Liver (tissue), 9 donors: ENCODE measurements around the gene EEF2K. TPM values are rescaled to one million over a fixed set of nuclear protein-coding genes. Genes with fewer than 3 reads are reported as not detected.

Source experiments
- DNase-seq: peaks from one replicate; pipeline ENCODE4 v3.0.0-alpha.2; 2017; ENCODE audit warnings: low spot score
- H3K27ac ChIP-seq, 2 donors: one replicate each; pipeline ENCODE4 v1.7.0; 2013; ENCODE audit warnings: inconsistent platforms in 2 of 2, low read length in 2 of 2, control low read depth in 1 of 2, low read depth in 1 of 2, mild to moderate bottlenecking in 1 of 2
- H3K27me3 ChIP-seq, 4 donors: one replicate each; pipeline versions ENCODE4 v1.6.1 to v1.7.0; 2013; ENCODE audit warnings: low read length in 3 of 4, inconsistent platforms in 1 of 4, mild to moderate bottlenecking in 1 of 4, moderate library complexity in 1 of 4; ENCODE audit not compliant: control insufficient read depth in 4 of 4, insufficient read depth in 4 of 4
- H3K36me3 ChIP-seq, 4 donors: one replicate each; pipeline versions ENCODE4 v1.6.1 to v1.7.0; 2013; ENCODE audit warnings: low read length in 3 of 4, mild to moderate bottlenecking in 3 of 4, low read depth in 1 of 4, moderate library complexity in 1 of 4; ENCODE audit not compliant: control insufficient read depth in 4 of 4, insufficient read depth in 3 of 4
- H3K4me1 ChIP-seq, 4 donors: one replicate each; pipeline versions ENCODE4 v1.6.1 to v1.7.0; 2013; ENCODE audit warnings: low read length in 3 of 4, mild to moderate bottlenecking in 3 of 4, moderate library complexity in 1 of 4; ENCODE audit not compliant: control insufficient read depth in 4 of 4, insufficient read depth in 4 of 4
- H3K4me3 ChIP-seq, 3 donors: one replicate each; pipeline versions ENCODE4 v1.6.1 to v1.7.0; 2013; ENCODE audit warnings: low read length in 3 of 3, control low read depth in 1 of 3, low read depth in 1 of 3, mild to moderate bottlenecking in 1 of 3
- H3K9ac ChIP-seq, 2 donors: one replicate each; pipeline ENCODE4 v1.7.0; 2013; ENCODE audit warnings: low read length in 2 of 2, mild to moderate bottlenecking in 2 of 2, moderate library complexity in 2 of 2, control low read depth in 1 of 2, low read depth in 1 of 2
- H3K9me3 ChIP-seq, 4 donors: one replicate each; pipeline versions ENCODE4 v1.6.1 to v1.7.0; 2013; ENCODE audit warnings: low read length in 3 of 4; ENCODE audit not compliant: control insufficient read depth in 4 of 4
- ATF3 ChIP-seq: IDR thresholded peaks from 2 replicates; pipeline ENCODE4 v1.6.1; 2016; ENCODE audit warnings: antibody characterized with exemption
- CTCF ChIP-seq: fragments of 150-350 bp; IDR thresholded peaks from 2 replicates; pipeline ENCODE4 v1.5.1; 2017; ENCODE audit warnings: improper control_type of control experiment, low read depth, low read length; ENCODE audit not compliant: missing input control
- EGR1 ChIP-seq, 2 donors: IDR thresholded peaks; 2 replicates each; pipeline ENCODE4 v1.6.1; 2016 to 2018; ENCODE audit warnings: antibody characterized with exemption in 2 of 2, low read depth in 2 of 2
- FOXA1 ChIP-seq: IDR thresholded peaks from 2 replicates; pipeline ENCODE4 v1.6.1; 2016; ENCODE audit warnings: antibody characterized with exemption
- FOXA2 ChIP-seq: IDR thresholded peaks from 2 replicates; pipeline ENCODE4 v1.6.1; 2016; ENCODE audit warnings: antibody characterized with exemption
- GABPA ChIP-seq, 2 donors: IDR thresholded peaks in 1 of 2; conservative IDR thresholded peaks in 1 of 2; 2 replicates each; pipeline ENCODE4 v1.6.1; 2016; ENCODE audit warnings: antibody characterized with exemption in 2 of 2, mild to moderate bottlenecking in 1 of 2, moderate library complexity in 1 of 2
- HNF4A ChIP-seq, 2 donors: conservative IDR thresholded peaks; 2 replicates each; pipeline ENCODE4 v1.6.1; 2016; ENCODE audit warnings: antibody characterized with exemption in 2 of 2, mild to moderate bottlenecking in 2 of 2
- MAX ChIP-seq: IDR thresholded peaks from 2 replicates; pipeline ENCODE4 v1.6.1; 2016; ENCODE audit warnings: antibody characterized with exemption
- RAD21 ChIP-seq, 2 donors: IDR thresholded peaks; 2 replicates each; pipeline ENCODE4 v1.6.1; 2016; ENCODE audit warnings: antibody characterized with exemption in 2 of 2, mild to moderate bottlenecking in 2 of 2
- REST ChIP-seq: IDR thresholded peaks from 2 replicates; pipeline ENCODE4 v1.6.1; 2016; ENCODE audit warnings: antibody characterized with exemption, mild to moderate bottlenecking
- SP1 ChIP-seq: IDR thresholded peaks from 2 replicates; pipeline ENCODE4 v1.6.1; 2018; ENCODE audit warnings: antibody characterized with exemption, mild to moderate bottlenecking
- YY1 ChIP-seq: IDR thresholded peaks from 2 replicates; pipeline ENCODE4 v1.6.1; 2016; ENCODE audit warnings: antibody characterized with exemption, mild to moderate bottlenecking
- ZBTB33 ChIP-seq: IDR thresholded peaks from 2 replicates; pipeline ENCODE4 v1.6.1; 2016; ENCODE audit warnings: antibody characterized with exemption
- WGBS: extraction: QIAGEN DNeasy Blood & Tissue Kit; methylation state at CpG from one replicate; pipeline ENCODE4 v1.1.7; 2013; 5-methylcytosine and 5-hydroxymethylcytosine counted together
- polyA plus RNA-seq, 2 donors: library from polyadenylated mRNA; stranded (reverse) in 1 of 2; unstranded in 1 of 2; fragments of 200-250 nt in 1 of 2; fragments of >200 nt in 1 of 2; fragmentation: Nextera tagmentation in 1 of 2; extraction: Ambion mirVana in 1 of 2; gene quantifications; one replicate each; pipeline versions ENCODE4 v1.2.1 to v1.2.3, GENCODE V29; 2013 to 2015
- total RNA-seq, 2 donors: library from RNA; depleted of rRNA; stranded (reverse); fragments of >200 nt; gene quantifications; one replicate each; pipeline ENCODE4 v1.2.3, GENCODE V29; 2014
- donor health status: healthy.
- donor health status: healthy.
- donor health status: healthy.
- donor health status: healthy.
- donor health status: healthy.

EEF2K gene
- total and polyA plus RNA-seq, 4 donors: 3.2 to 14.3 (median 8.0) TPM

- peaks cover 0 to under 1% (median 0%) of the 10 kb centered on the region in 4 donors for H3K4me1 ChIP-seq
- H3K9ac ChIP-seq: no peak overlapping the region
- 80% methylated on average over 4 of the region's 4 CpGs for WGBS
- no peaks in the 10 kb centered on the region for H3K27me3 ChIP-seq
- no peaks in the 10 kb centered on the region for H3K9me3 ChIP-seq
- no peak for TF ChIP-seq EGR1 (IDR thresholded peaks at IDR 0.05; ENCODE audit: low read depth in 2 of 2)
- no peak for TF ChIP-seq SP1
- TF ChIP-seq GABPA (IDR thresholded peaks at IDR 0.05 in 1 of 2, conservative IDR thresholded peaks at IDR 0.05 in 1 of 2): no peak
- no peak for TF ChIP-seq CTCF
- no peak for TF ChIP-seq MAX
- TF ChIP-seq ZBTB33: no peak
- no peak for TF ChIP-seq REST
- no peak for TF ChIP-seq HNF4A (conservative IDR thresholded peaks at IDR 0.05)
- no peak for TF ChIP-seq FOXA1
- TF ChIP-seq ATF3: no peak
- no peak for TF ChIP-seq RAD21 (IDR thresholded peaks at IDR 0.05)
- H3K4me3 ChIP-seq: no peak overlapping the region
- H3K36me3 ChIP-seq: no peaks in the 10 kb centered on the region
- no peak for DNase-seq
- no peak overlapping the region for H3K27ac ChIP-seq
Measured at GRCh38 chr16:22213236-22213635, 7.2 kb downstream of the EEF2K start.

- no peaks in the 10 kb centered on the region for H3K4me1 ChIP-seq
- 98% methylated on average over 3 of the region's 3 CpGs for WGBS
- H3K9ac ChIP-seq: no peak overlapping the region
- no peaks in the 10 kb centered on the region for H3K9me3 ChIP-seq
- no peaks in the 10 kb centered on the region for H3K36me3 ChIP-seq
- TF ChIP-seq GABPA (IDR thresholded peaks at IDR 0.05 in 1 of 2, conservative IDR thresholded peaks at IDR 0.05 in 1 of 2) (no peak), FOXA1 (no peak), FOXA2 (no peak), ATF3 (no peak), YY1 (no peak), SP1 (no peak)
- no peak for DNase-seq
- no peaks in the 10 kb centered on the region for H3K27me3 ChIP-seq
- H3K4me3 ChIP-seq: no peak overlapping the region
- no peak overlapping the region for H3K27ac ChIP-seq
Measured at GRCh38 chr16:22213801-22214200, 7.7 kb downstream of the EEF2K start.
